Sigmoid colon (tissue), 4 donors: ENCODE results near the gene SERPINB1.

Experiments used
- CTCF ChIP-seq, 4 experiments: fragments of 450-650 bp in 3 of 4; fragments of 200-600 bp in 1 of 4; IDR thresholded peaks; one replicate each; pipeline ENCODE4 v1.5.1; 2016 to 2019; ENCODE audit warnings: antibody characterized with exemption in 4 of 4, mild to moderate bottlenecking in 3 of 4, moderate library complexity in 2 of 4
- EP300 ChIP-seq, 4 donors: sonication (generic); formaldehyde crosslinking; IDR thresholded peaks; one replicate each; pipeline ENCODE4 v1.6.1; 2017; ENCODE audit warnings: antibody characterized with exemption in 4 of 4
- POLR2AphosphoS5 ChIP-seq, 4 donors: sonication (generic); formaldehyde crosslinking; IDR thresholded peaks; one replicate each; pipeline ENCODE4 v1.6.1; 2017; ENCODE audit warnings: antibody characterized with exemption in 4 of 4

GRCh38 chr6:2807342-2808090 lies 34.1 kb downstream of the SERPINB1 start:
- TF ChIP-seq EP300 (IDR thresholded peaks at IDR 0.05) (no peak), POLR2AphosphoS5 (IDR thresholded peaks at IDR 0.05) (no peak), CTCF (IDR thresholded peaks at IDR 0.05) (no peak)
